Stimulated activated CD4-positive, alpha-beta T cell treated with anti-CD3 and anti-CD28 coated beads, Interleukin-15, amount 100 ng/mL, for 24 hours (primary cell): ENCODE results near the gene KCNAB1.

ENCODE experiments used
- DNase-seq: peaks from one replicate; pipeline ENCODE4 v3.0.0-alpha.2; 2020

KCNAB1 gene

DNA sequence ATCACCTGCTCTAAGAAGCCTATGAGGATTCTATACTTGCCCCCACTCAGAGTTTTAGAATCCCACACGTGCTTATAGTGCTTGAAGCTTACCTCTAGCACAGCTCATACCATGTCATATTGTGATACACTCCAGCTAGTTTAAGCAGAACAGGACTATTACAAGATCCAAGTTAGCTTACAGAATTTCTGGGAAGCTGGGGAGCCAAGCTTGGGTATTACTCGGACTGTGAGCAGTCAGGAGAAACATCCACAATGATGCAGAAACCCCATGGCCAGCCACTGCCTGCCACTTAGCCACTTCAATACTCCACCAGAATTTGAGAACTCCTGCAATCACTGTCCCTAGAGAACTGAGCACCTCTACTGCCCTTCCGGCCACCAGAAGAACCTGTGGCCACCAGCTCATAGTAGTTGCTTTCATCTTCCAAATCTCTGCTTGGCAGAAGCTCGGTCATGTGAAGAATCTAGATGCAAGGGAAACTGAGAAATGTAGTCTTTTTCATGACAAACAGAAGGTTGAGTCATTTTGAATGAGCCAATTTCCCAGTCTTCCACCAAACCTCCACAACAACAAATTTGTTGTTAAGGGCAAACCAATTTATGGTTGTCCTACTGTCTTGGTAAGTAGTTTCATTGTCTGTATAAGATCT is 462.3 kb downstream of the KCNAB1 start:
- no peak for DNase-seq

DNA sequence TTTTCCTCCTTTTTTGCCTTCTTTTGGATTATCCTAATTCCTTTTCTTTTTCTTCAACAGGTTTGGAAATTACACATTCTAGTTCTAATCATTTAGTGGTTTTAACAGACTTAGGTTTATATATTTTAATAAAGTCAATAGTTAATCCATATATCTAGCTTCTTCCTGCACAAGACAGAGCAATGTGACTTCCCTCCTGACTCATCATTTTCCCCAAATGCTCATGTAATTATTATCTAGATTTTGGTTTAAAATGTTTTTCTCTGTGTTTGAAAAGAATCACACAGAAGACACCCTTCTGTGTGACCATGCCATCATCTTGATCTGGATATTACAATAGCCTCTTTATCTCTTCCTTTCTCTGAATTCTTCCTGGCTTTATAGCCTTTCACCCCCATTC is 463.1 kb downstream of the KCNAB1 start:
- DNase-seq, result no peak

DNA sequence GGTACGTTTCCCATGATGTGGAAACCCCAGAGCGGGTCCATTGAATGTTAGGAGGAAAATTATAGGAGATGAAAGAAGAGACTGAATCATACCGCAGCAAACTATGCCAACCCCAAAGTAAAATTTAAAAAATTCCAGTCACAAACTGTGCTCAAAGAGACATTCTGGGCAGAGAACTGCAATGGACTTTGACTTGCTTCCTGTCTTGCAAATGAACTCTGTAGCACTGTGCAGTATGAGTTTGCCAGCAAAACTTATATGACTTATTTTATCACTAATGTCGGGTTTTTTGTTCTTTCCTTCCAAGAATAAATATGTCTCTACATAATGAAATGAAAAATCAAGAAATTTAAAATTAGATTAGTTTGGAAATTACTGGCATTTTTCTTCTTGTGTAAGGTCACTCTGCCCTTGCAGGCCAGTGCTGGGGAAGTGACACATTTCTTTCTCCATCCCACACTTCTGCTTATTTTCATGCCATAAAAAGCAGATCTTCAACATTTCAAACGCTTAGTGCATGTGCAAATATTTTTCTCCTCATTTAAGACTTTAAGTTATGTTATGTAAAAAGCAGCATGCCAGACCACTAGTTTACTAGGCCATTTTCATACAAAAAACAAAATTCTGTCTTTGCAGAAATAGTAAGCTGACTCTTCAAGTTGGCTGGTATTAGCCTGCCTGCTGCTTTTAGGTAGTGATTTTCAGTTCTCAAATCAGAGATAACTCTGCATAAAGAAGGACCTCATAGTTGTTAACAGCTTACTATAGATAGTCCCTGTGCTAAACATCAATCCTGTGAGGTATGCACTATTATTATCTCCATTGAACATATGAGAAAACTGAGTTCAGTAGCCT is 466.8 kb downstream of the KCNAB1 start:
- no peak for DNase-seq

DNA sequence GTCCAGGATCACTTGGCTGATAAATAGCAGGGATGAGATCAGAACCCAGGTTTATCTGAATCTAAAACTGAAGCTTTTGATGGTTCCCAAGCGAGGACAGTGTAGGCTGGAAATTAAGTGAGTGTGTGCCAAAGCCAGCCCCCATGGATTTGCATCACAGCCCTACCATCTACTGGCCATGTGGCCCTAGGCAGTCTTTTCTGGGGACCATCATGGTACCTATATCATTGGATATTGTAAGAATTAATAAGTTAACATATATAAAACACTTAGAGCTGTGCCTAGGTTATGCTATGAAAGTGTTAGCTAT is 467.3 kb downstream of the KCNAB1 start:
- no peak for DNase-seq
